Endothelial cell of umbilical vein (primary cell): ENCODE data around the gene DAB1. TPM values are rescaled to one million over a fixed set of nuclear protein-coding genes. Genes with fewer than 3 reads are reported as not detected.

Experiments
- BruUV-seq: library from RNA; stranded (reverse); fragments of 400-500 nt; replicated peaks from 2 replicates; lab custom pipeline; 2021; lab: Mats Ljungman, UMichigan
- CTCF ChIA-PET: fragments of 300-600, 350-600 bp; sonication (Branson Sonifier 250); formaldehyde crosslinking; loops from one replicate; lab custom pipeline; 2021; ENCODE audit warnings: antibody characterized with exemption, inconsistent platforms; lab: Charles Lee
- POLR2A ChIA-PET: fragments of 300-600, 350-600 bp; sonication (Branson Sonifier 250); formaldehyde crosslinking; loops from one replicate; lab custom pipeline; 2021; ENCODE audit warnings: antibody characterized with exemption, inconsistent platforms; lab: Charles Lee
- DNase-seq: peaks from one replicate; pipeline ENCODE4 v3.0.0-alpha.2; 2011; ENCODE audit warnings: low read depth, low spot score
- FAIRE-seq: peaks from 2 replicates; lab custom pipeline; 2011; peaks lifted over from hg19 to GRCh38; lab: Jason Lieb, UNC
- H2AFZ ChIP-seq: 2 replicates; pipeline ENCODE4 v1.6.0; 2012; ENCODE audit warnings: low read depth, low read length, control low read depth, inconsistent platforms
- H3K27ac ChIP-seq: 2 replicates; pipeline ENCODE4 v1.5.1; 2011; ENCODE audit warnings: low read depth, mild to moderate bottlenecking, control low read depth, low read length, moderate library complexity; ENCODE audit not compliant: insufficient read depth
- H3K27me3 ChIP-seq, 2 experiments: 2 replicates each; pipeline versions ENCODE4 v1.6.0 to v1.6.1; 2011; ENCODE audit warnings: low read length in 2 of 2, mixed read lengths in 1 of 2; ENCODE audit not compliant: control insufficient read depth in 2 of 2, insufficient read depth in 2 of 2
- H3K36me3 ChIP-seq, 2 experiments: 2 replicates in 1 of 2; 3 replicates in 1 of 2; pipeline ENCODE4 v1.5.1; 2011; ENCODE audit warnings: low read length in 2 of 2, mild to moderate bottlenecking in 1 of 2, moderate library complexity in 1 of 2; ENCODE audit not compliant: control insufficient read depth in 2 of 2, insufficient read depth in 2 of 2; ENCODE audit errors: extremely low read depth in 1 of 2
- H3K4me1 ChIP-seq: 3 replicates; pipeline ENCODE4 v1.5.1; 2011; ENCODE audit warnings: mild to moderate bottlenecking, low read length; ENCODE audit not compliant: control insufficient read depth, insufficient read depth; ENCODE audit errors: extremely low read depth
- H3K4me2 ChIP-seq: 2 replicates; pipeline ENCODE4 v1.6.1; 2011; ENCODE audit warnings: low read length, control low read depth, mixed read lengths; ENCODE audit not compliant: insufficient read depth
- H3K4me3 ChIP-seq, 3 experiments: fragments of 200-600 bp in 1 of 3; sonication (generic), shearing (Covaris generic) in 1 of 3; replicated peaks in 1 of 3; 2 replicates each; pipeline ENCODE4 v1.5.1; 2011 to 2016; ENCODE audit warnings: control low read depth in 3 of 3, low read length in 3 of 3, mild to moderate bottlenecking in 2 of 3, inconsistent platforms in 1 of 3, low read depth in 1 of 3, moderate library complexity in 1 of 3; ENCODE audit not compliant: insufficient read depth in 1 of 3
- H3K79me2 ChIP-seq: 2 replicates; pipeline ENCODE4 v1.6.0; 2012; ENCODE audit warnings: low read length, inconsistent platforms; ENCODE audit not compliant: control insufficient read depth, insufficient read depth
- H3K9ac ChIP-seq: replicated peaks from 2 replicates; pipeline ENCODE3; 2011; ENCODE audit warnings: low read length, control low read depth; ENCODE audit not compliant: insufficient read depth; ENCODE audit errors: extremely low read depth
- H3K9me1 ChIP-seq: replicated peaks from 3 replicates; pipeline ENCODE4 v1.6.0; 2011; ENCODE audit warnings: mild to moderate bottlenecking, low read length; ENCODE audit not compliant: control insufficient read depth, insufficient read depth; ENCODE audit errors: extremely low read depth
- H3K9me3 ChIP-seq: replicated peaks from 2 replicates; pipeline ENCODE4 v1.5.1; 2012; ENCODE audit warnings: low read length, inconsistent platforms; ENCODE audit not compliant: control insufficient read depth, insufficient read depth
- H4K20me1 ChIP-seq: replicated peaks from 2 replicates; pipeline ENCODE3; 2011; ENCODE audit warnings: mild to moderate bottlenecking, low read length; ENCODE audit not compliant: control insufficient read depth, insufficient read depth; ENCODE audit errors: extremely low read depth
- EZH2 ChIP-seq: IDR thresholded peaks from 2 replicates; pipeline ENCODE4 v1.6.1; 2012; ENCODE audit warnings: borderline replicate concordance, low read depth, mild to moderate bottlenecking, moderate library complexity, low read length, inconsistent platforms; ENCODE audit not compliant: severe bottlenecking
- FOS ChIP-seq: IDR thresholded peaks from 2 replicates; pipeline ENCODE4 v1.6.1; 2011; ENCODE audit warnings: mild to moderate bottlenecking, low read length, moderate library complexity, borderline replicate concordance; ENCODE audit not compliant: insufficient read depth
- GATA2 ChIP-seq: IDR thresholded peaks from 2 replicates; pipeline ENCODE4 v1.7.0; 2011; ENCODE audit warnings: low read depth, mild to moderate bottlenecking, moderate library complexity, mixed read lengths, low read length; ENCODE audit not compliant: insufficient read length, insufficient read depth
- JUN ChIP-seq: IDR thresholded peaks from 2 replicates; pipeline ENCODE4 v1.6.1; 2011; ENCODE audit warnings: borderline replicate concordance, low read depth; ENCODE audit not compliant: insufficient read length, insufficient read depth
- MYC ChIP-seq: IDR thresholded peaks from one replicate; pipeline ENCODE4 v1.6.1; 2011; ENCODE audit warnings: mild to moderate bottlenecking, low read depth, low read length
- POLR2A ChIP-seq: IDR thresholded peaks from 2 replicates; pipeline ENCODE4 v1.6.1; 2012; ENCODE audit warnings: low read depth, mild to moderate bottlenecking, control low read depth, low read length
- POLR2AphosphoS5 ChIP-seq: IDR thresholded peaks from 2 replicates; pipeline ENCODE4 v1.6.1; 2012; ENCODE audit warnings: low read depth, mild to moderate bottlenecking, control low read depth, low read length, moderate library complexity; ENCODE audit not compliant: insufficient read depth
- dilution Hi-C: fragments of 300-500 bp; cut with MboI; formaldehyde crosslinking; loops from one replicate; pipeline ENCODE4 v1.15.0; 2019; ENCODE audit warnings: low sequenced_read_pairs; ENCODE audit not compliant: extremely low pct_ligation_motif_present
- intact Hi-C: fragments of 100-400 bp; cut with micrococcal nuclease; formaldehyde crosslinking; loops from one replicate; pipeline ENCODE4 v1.10.0; 2022
- polyA plus RNA-seq, 4 experiments: library from polyadenylated mRNA; depleted of rRNA in 3 of 4; stranded (reverse) in 3 of 4; unstranded in 1 of 4; fragments of >200 nt; gene quantifications; 2 replicates each; pipeline versions ENCODE4 v1.2.1 to v1.2.3, GENCODE V29; 2011 to 2012; ENCODE audit warnings: missing spikeins in 1 of 4
- total RNA-seq: library from RNA; stranded (reverse); gene quantifications from 2 replicates; pipeline ENCODE4 v1.2.3, GENCODE V29; 2021
- TF ChIP-seq, protein P1 (sequence below): IDR thresholded peaks from 2 replicates; pipeline ENCODE4 v1.6.1; 2011; ENCODE audit not compliant: insufficient read depth, insufficient read length
- TF ChIP-seq, protein P2 (sequence below), 2 donors: IDR thresholded peaks; 1 replicate in 1 of 2; 2 replicates in 1 of 2; pipeline ENCODE4 v1.5.1; 2011; ENCODE audit warnings: low read length in 2 of 2, mild to moderate bottlenecking in 2 of 2, moderate library complexity in 2 of 2, control low read depth in 1 of 2, inconsistent platforms in 1 of 2, low read depth in 1 of 2; ENCODE audit not compliant: insufficient read depth in 1 of 2; ENCODE audit errors: extremely low read depth in 1 of 2

The DAB1 gene
- total and polyA plus RNA-seq, 2 donors (not counting 3 experiments of a cell fraction or from before 2014, with no cell fraction given), result not detected

DNA sequence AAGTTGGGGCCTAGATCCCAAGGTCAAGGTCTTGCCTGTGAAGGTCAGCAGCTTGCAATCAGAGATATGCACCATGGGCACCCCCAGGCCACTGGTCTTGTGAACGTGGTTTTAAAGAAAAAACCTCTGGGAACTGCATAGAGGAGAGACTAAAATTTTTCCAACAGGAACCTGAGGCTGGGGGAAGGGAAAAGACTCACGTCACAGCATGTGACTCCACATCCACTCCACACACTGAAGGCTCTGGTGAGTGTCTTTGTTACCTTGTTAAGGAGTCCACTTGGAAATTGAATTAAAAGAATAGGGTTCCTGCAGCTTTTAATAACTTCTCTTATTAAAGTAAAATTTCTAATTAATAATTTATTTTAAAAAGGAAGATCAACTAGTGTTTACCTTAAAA lies 224.9 kb downstream of the DAB1 start:
- Histone ChIP-seq H3K36me3 (no peaks in the 10 kb centered on the region), H3K9me3 (no peaks in the 10 kb centered on the region), H4K20me1 (no peaks in the 10 kb centered on the region), H3K4me2 (no peak overlapping the region), H3K4me3 (no peak overlapping the region), H3K79me2 (no peaks in the 10 kb centered on the region), H3K4me1 (no peaks in the 10 kb centered on the region), H3K27ac (no peak overlapping the region), H2AFZ (no peak overlapping the region), H3K9ac (no peak overlapping the region), H3K27me3 (no peaks in the 10 kb centered on the region), H3K9me1 (no peaks in the 10 kb centered on the region)
- intact Hi-C loops, result no loop called here
- no TSS peak for BruUV-seq
- POLR2A ChIA-PET, result no interaction called here
- CTCF ChIA-PET, result no interaction called here
- no peak for FAIRE-seq
- TF ChIP-seq, protein P1, sequence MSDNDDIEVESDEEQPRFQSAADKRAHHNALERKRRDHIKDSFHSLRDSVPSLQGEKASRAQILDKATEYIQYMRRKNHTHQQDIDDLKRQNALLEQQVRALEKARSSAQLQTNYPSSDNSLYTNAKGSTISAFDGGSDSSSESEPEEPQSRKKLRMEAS, result no peak
- no peak for TF ChIP-seq FOS
- TF ChIP-seq, protein P2, sequence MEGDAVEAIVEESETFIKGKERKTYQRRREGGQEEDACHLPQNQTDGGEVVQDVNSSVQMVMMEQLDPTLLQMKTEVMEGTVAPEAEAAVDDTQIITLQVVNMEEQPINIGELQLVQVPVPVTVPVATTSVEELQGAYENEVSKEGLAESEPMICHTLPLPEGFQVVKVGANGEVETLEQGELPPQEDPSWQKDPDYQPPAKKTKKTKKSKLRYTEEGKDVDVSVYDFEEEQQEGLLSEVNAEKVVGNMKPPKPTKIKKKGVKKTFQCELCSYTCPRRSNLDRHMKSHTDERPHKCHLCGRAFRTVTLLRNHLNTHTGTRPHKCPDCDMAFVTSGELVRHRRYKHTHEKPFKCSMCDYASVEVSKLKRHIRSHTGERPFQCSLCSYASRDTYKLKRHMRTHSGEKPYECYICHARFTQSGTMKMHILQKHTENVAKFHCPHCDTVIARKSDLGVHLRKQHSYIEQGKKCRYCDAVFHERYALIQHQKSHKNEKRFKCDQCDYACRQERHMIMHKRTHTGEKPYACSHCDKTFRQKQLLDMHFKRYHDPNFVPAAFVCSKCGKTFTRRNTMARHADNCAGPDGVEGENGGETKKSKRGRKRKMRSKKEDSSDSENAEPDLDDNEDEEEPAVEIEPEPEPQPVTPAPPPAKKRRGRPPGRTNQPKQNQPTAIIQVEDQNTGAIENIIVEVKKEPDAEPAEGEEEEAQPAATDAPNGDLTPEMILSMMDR (IDR thresholded peaks at IDR 0.05; ENCODE audit: extremely low read depth in 1 of 2, insufficient read depth in 1 of 2, low read depth in 1 of 2, low read length in 2 of 2), result no peak
- no peak for TF ChIP-seq MYC
- no peak for TF ChIP-seq POLR2AphosphoS5
- no peak for TF ChIP-seq GATA2
- TF ChIP-seq EZH2, result no peak
- no peak for TF ChIP-seq JUN
- TF ChIP-seq POLR2A, result no peak
- dilution Hi-C loops, result no loop called here
- no peak for DNase-seq
